Panc1 (cell line): Measurements from ENCODE around the gene OGA. TPM values are rescaled to one million over a fixed set of nuclear protein-coding genes. Genes with fewer than 3 reads are reported as not detected.

Experiments
- ATAC-seq: fragments of 200-7000 bp; cut with Tn5 transposase; 2 replicates; pipeline ENCODE4 v1.9.1; 2020; ENCODE audit warnings: mild to moderate bottlenecking, moderate library complexity
- BruUV-seq: library from RNA; stranded (reverse); fragments of 400-500 nt; replicated peaks from 2 replicates; lab custom pipeline; 2021; lab: Mats Ljungman, UMichigan
- CTCF ChIA-PET: fragments of 300-600 bp; sonication (Branson Sonifier 250); formaldehyde crosslinking; loops from one replicate; lab custom pipeline; 2022; ENCODE audit warnings: antibody characterized with exemption; lab: Charles Lee
- POLR2A ChIA-PET: fragments of 300-600 bp; sonication (Branson Sonifier 250); formaldehyde crosslinking; loops from one replicate; lab custom pipeline; 2022; ENCODE audit warnings: antibody characterized with exemption; lab: Charles Lee
- DNase-seq: peaks from one replicate; pipeline ENCODE4 v3.0.0-alpha.2; 2010; ENCODE audit warnings: low read depth, low spot score
- H3K27ac ChIP-seq: 2 replicates; pipeline ENCODE4 v1.5.1; 2011; ENCODE audit warnings: mild to moderate bottlenecking, low read length, inconsistent platforms
- H3K27me3 ChIP-seq: fragments of 200-500 bp; sonication (Bioruptor generic); 2 replicates; pipeline ENCODE4 v1.6.0; 2014; ENCODE audit warnings: low read length, inconsistent platforms; ENCODE audit not compliant: control insufficient read depth, insufficient read depth
- H3K36me3 ChIP-seq: fragments of 200-500 bp; sonication (Bioruptor generic); 2 replicates; pipeline ENCODE4 v1.5.1; 2014; ENCODE audit warnings: inconsistent platforms, mild to moderate bottlenecking, low read length, moderate library complexity; ENCODE audit not compliant: control insufficient read depth, insufficient read depth
- H3K4me1 ChIP-seq: 2 replicates; pipeline ENCODE4 v1.5.1; 2011; ENCODE audit warnings: inconsistent platforms, mild to moderate bottlenecking, low read length, moderate library complexity; ENCODE audit not compliant: control insufficient read depth, insufficient read depth
- H3K4me3 ChIP-seq, 2 experiments: 2 replicates each; pipeline ENCODE4 v1.5.1; 2011 to 2012; ENCODE audit warnings: low read depth in 2 of 2, low read length in 2 of 2, mild to moderate bottlenecking in 2 of 2, inconsistent platforms in 1 of 2, moderate library complexity in 1 of 2
- H3K9me3 ChIP-seq: fragments of 200-500 bp; sonication (Bioruptor generic); 2 replicates; pipeline ENCODE4 v1.5.1; 2014; ENCODE audit warnings: low read depth, mild to moderate bottlenecking, inconsistent platforms, low read length, moderate library complexity; ENCODE audit not compliant: control insufficient read depth, insufficient read depth
- POLR2AphosphoS5 ChIP-seq: IDR thresholded peaks from 2 replicates; pipeline ENCODE4 v1.6.1; 2012; ENCODE audit warnings: mild to moderate bottlenecking, low read depth, low read length, moderate library complexity
- SIN3A ChIP-seq: IDR thresholded peaks from 2 replicates; pipeline ENCODE4 v1.6.1; 2012; ENCODE audit warnings: low read depth, mild to moderate bottlenecking, low read length, moderate library complexity, borderline replicate concordance; ENCODE audit not compliant: insufficient read depth
- TCF7L2 ChIP-seq: IDR thresholded peaks from 2 replicates; pipeline ENCODE4 v1.6.1; 2011; ENCODE audit warnings: mild to moderate bottlenecking, low read depth, low read length, inconsistent platforms
- in situ Hi-C: cut with HindIII; loops from 2 replicates; pipeline ENCODE4 v1.10.0; 2016; ENCODE audit warnings: low sequenced_read_pairs, low pct_unique_long_range_greater_than_20kb
- intact Hi-C: fragments of 100-400 bp; cut with micrococcal nuclease; formaldehyde crosslinking; loops from one replicate; pipeline ENCODE4 v1.10.0; 2022; ENCODE audit not compliant: unreplicated experiment
- total RNA-seq: library from RNA; stranded (reverse); gene quantifications from one replicate; pipeline ENCODE4 v1.2.1, GENCODE V29; 2021; ENCODE audit not compliant: unreplicated experiment
- TF ChIP-seq, protein P1 (sequence below): fragments of 450-650 bp; IDR thresholded peaks from 2 replicates; pipeline ENCODE4 v1.5.1; 2017; ENCODE audit warnings: mild to moderate bottlenecking
- TF ChIP-seq, protein P2 (sequence below), 2 experiments: IDR thresholded peaks; 2 replicates each; pipeline ENCODE4 v1.6.1; 2011 to 2012; ENCODE audit warnings: low read depth in 2 of 2, control low read depth in 1 of 2, low read length in 1 of 2, mild to moderate bottlenecking in 1 of 2, moderate library complexity in 1 of 2; ENCODE audit not compliant: insufficient read depth in 1 of 2

OGA gene
- total RNA-seq, 1 experiment from 2014 or later, result 117 TPM

DNA sequence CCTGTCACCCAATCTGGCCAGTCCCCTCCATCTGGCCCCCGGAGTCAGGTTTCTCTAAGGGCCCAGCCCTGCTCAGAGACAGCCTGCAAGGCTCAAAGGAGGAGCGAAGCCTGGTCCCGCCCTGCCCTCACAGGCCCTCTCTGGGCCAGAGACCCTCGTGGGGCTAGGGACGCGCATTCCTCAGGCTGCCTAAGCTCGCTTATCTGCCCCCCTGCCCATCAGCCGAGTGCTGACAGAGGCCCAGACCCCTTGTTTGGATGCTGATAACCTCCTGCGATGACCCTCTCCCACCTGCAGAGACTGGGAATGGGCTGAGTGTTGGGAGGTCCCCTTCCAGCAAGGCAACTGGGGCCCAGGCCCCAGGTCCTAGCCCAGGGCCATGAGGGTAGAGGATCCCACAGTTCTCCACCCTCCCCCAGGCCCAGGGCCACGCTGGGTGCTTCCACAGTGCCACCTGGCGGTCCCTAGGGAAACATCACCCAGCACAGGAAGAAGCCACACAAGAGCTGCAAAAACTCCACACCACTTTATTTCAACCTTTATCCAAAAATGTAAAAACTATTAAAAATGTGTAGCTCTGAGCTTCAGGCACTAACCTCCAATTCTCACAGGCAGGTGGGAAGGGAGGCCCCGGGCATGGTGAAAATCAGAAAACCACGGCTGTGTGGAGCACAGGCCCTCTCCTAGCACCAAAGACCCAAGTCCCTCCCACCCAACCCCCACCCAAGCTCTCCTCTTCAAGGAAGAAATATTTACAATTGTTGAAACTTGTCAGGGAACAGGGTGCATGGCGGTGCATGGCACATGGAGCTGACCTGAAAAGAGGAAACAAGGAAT, 37.2 kb downstream of the OGA start:
- in situ Hi-C loops (no loop called here), intact Hi-C loops (loop anchor here (2.0 to 10.0 kb wide), 2 partner anchors 178 to 566 kb away; no protein-coding TSS in a partner anchor)
- CTCF ChIA-PET, result interaction anchor here (0.6 to 1.9 kb wide), 15 partner anchors 9 to 686 kb away, joined by 3 to 41 read pairs (median 4); partner anchors contain the start of gene OGA
- Histone ChIP-seq H3K9me3 (no peaks in the 10 kb centered on the region), H3K27ac (no peak overlapping the region), H3K4me1 (peaks cover 39% of the 10 kb centered on the region), H3K27me3 (no peaks in the 10 kb centered on the region), H3K36me3 (peaks cover 11% of the 10 kb centered on the region), H3K4me3 (peak overlapping the region in 1 of 2 experiments; percentile 89; a peak in 1 of 4 replicates)
- POLR2A ChIA-PET, result interaction anchor here (0.5 to 0.8 kb wide), 2 partner anchors 178 to 188 kb away, joined by 5 to 6 read pairs; no protein-coding TSS in a partner anchor
- DNase-seq, result peak; percentile 47
- BruUV-seq, result no TSS peak
- ATAC-seq, result peak; percentile 67
- no peak for TF ChIP-seq TCF7L2
- TF ChIP-seq, protein P1, sequence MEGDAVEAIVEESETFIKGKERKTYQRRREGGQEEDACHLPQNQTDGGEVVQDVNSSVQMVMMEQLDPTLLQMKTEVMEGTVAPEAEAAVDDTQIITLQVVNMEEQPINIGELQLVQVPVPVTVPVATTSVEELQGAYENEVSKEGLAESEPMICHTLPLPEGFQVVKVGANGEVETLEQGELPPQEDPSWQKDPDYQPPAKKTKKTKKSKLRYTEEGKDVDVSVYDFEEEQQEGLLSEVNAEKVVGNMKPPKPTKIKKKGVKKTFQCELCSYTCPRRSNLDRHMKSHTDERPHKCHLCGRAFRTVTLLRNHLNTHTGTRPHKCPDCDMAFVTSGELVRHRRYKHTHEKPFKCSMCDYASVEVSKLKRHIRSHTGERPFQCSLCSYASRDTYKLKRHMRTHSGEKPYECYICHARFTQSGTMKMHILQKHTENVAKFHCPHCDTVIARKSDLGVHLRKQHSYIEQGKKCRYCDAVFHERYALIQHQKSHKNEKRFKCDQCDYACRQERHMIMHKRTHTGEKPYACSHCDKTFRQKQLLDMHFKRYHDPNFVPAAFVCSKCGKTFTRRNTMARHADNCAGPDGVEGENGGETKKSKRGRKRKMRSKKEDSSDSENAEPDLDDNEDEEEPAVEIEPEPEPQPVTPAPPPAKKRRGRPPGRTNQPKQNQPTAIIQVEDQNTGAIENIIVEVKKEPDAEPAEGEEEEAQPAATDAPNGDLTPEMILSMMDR, result peak; percentile 99
- TF ChIP-seq POLR2AphosphoS5, result no peak

DNA sequence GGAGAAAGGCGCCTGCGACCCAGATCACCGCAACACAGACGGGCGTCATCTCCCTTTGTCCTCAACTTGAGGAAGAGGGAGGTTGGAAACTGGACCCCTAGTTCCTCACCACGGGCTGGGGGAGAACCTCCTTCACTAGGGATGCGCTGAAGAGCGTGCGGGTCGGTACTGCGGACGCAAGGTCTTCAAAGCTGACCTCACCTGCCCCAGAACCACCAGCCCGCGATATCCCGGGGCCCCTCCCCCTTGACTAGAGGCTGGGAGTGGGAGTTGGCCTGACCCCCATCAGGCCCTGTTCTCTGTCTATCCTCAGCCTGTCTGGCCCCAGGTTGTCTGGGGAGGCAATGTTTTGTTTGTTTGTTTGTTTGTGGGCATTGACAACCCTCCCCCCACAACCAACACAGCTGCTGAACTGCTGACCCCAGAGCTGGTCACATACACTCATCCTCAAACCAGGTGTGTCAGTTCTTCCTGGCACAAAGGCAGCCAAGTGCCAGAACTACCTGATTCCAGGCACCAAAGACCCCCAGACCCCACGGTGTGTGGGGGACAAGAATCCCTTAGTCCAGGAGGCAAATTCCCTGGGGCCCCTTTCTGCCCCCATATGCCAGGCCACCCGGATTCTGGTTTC, 37.9 kb downstream of the OGA start:
- peak overlapping the region; percentile 37 for H3K27ac ChIP-seq
- H3K4me3 ChIP-seq, result peak overlapping the region in 1 of 2 experiments; percentile 41; a peak in 2 of 4 replicates
- DNase-seq (no peak), ATAC-seq (peak; percentile 7; the same call in 1 of the 2 replicates)
- TF ChIP-seq TCF7L2 (no peak), SIN3A (no peak), POLR2AphosphoS5 (no peak; the same call in 1 of the 2 replicates)
- TF ChIP-seq, protein P1, result no peak; the same call in 1 of the 2 replicates
- TF ChIP-seq, protein P2, sequence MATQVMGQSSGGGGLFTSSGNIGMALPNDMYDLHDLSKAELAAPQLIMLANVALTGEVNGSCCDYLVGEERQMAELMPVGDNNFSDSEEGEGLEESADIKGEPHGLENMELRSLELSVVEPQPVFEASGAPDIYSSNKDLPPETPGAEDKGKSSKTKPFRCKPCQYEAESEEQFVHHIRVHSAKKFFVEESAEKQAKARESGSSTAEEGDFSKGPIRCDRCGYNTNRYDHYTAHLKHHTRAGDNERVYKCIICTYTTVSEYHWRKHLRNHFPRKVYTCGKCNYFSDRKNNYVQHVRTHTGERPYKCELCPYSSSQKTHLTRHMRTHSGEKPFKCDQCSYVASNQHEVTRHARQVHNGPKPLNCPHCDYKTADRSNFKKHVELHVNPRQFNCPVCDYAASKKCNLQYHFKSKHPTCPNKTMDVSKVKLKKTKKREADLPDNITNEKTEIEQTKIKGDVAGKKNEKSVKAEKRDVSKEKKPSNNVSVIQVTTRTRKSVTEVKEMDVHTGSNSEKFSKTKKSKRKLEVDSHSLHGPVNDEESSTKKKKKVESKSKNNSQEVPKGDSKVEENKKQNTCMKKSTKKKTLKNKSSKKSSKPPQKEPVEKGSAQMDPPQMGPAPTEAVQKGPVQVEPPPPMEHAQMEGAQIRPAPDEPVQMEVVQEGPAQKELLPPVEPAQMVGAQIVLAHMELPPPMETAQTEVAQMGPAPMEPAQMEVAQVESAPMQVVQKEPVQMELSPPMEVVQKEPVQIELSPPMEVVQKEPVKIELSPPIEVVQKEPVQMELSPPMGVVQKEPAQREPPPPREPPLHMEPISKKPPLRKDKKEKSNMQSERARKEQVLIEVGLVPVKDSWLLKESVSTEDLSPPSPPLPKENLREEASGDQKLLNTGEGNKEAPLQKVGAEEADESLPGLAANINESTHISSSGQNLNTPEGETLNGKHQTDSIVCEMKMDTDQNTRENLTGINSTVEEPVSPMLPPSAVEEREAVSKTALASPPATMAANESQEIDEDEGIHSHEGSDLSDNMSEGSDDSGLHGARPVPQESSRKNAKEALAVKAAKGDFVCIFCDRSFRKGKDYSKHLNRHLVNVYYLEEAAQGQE (IDR thresholded peaks at IDR 0.05; ENCODE audit: insufficient read depth in 1 of 2, low read depth in 2 of 2, low read length in 1 of 2), result no peak
- peaks cover 9% of the 10 kb centered on the region; the same call in 1 of the 2 replicates for H3K36me3 ChIP-seq
- in situ Hi-C loops (no loop called here), intact Hi-C loops (loop anchor here (2.0 to 10.0 kb wide), 2 partner anchors 178 to 566 kb away; no protein-coding TSS in a partner anchor)
- peaks cover 36% of the 10 kb centered on the region for H3K4me1 ChIP-seq
- ChIA-PET POLR2A (no interaction called here), CTCF (interaction anchor here (1.5 to 1.9 kb wide), 3 partner anchors 9 to 566 kb away, joined by 6 to 41 read pairs (median 13); no protein-coding TSS in a partner anchor)
- no peaks in the 10 kb centered on the region for H3K27me3 ChIP-seq
- BruUV-seq, result no TSS peak
- H3K9me3 ChIP-seq, result no peaks in the 10 kb centered on the region
